Small intestine (tissue), 7 donors: ENCODE measurements around the gene NFE2L3. TPM values are rescaled to one million over a fixed set of nuclear protein-coding genes. Genes with fewer than 3 reads are reported as not detected.
A peak's percentile ranks its signal among the peaks of the same experiment; 100 is the strongest.
"Not testable (repeated sequence)": the region's sequence is repeated elsewhere in the genome, so short reads cannot be mapped to it uniquely, and the experiment has no call there.

ENCODE experiments used
- DNase-seq, 2 donors: peaks; one replicate each; pipeline versions ENCODE4 v3.0.0 to v3.0.0-alpha.2; 2013
- FAIRE-seq: peaks from 2 replicates; lab custom pipeline; 2012; peaks lifted over from hg19 to GRCh38; lab: Jason Lieb, UNC
- H3K27ac ChIP-seq, 3 donors: one replicate each; pipeline ENCODE4 v1.5.1; 2013; ENCODE audit warnings: low read length in 2 of 3, mild to moderate bottlenecking in 2 of 3, control low read depth in 1 of 3, inconsistent platforms in 1 of 3, low read depth in 1 of 3, moderate library complexity in 1 of 3
- H3K27me3 ChIP-seq, 3 donors: one replicate each; pipeline ENCODE4 v1.6.1; 2013; ENCODE audit warnings: low read length in 3 of 3, inconsistent platforms in 1 of 3; ENCODE audit not compliant: control insufficient read depth in 3 of 3, insufficient read depth in 3 of 3
- H3K36me3 ChIP-seq, 3 donors: one replicate each; pipeline ENCODE4 v1.6.1; 2013; ENCODE audit warnings: low read length in 3 of 3, inconsistent platforms in 1 of 3, low read depth in 1 of 3, mild to moderate bottlenecking in 1 of 3, moderate library complexity in 1 of 3; ENCODE audit not compliant: control insufficient read depth in 3 of 3, insufficient read depth in 2 of 3
- H3K4me1 ChIP-seq, 3 donors: one replicate each; pipeline ENCODE4 v1.6.1; 2013; ENCODE audit warnings: low read length in 2 of 3, inconsistent platforms in 1 of 3, low read depth in 1 of 3, mild to moderate bottlenecking in 1 of 3, moderate library complexity in 1 of 3; ENCODE audit not compliant: control insufficient read depth in 3 of 3, insufficient read depth in 2 of 3
- H3K4me3 ChIP-seq, 3 donors: one replicate each; pipeline ENCODE4 v1.5.1; 2013; ENCODE audit warnings: low read length in 3 of 3, control low read depth in 1 of 3, inconsistent platforms in 1 of 3, low read depth in 1 of 3, mild to moderate bottlenecking in 1 of 3, moderate library complexity in 1 of 3
- H3K9me3 ChIP-seq, 2 donors: one replicate each; pipeline ENCODE4 v1.6.1; 2013; ENCODE audit warnings: low read depth in 1 of 2, low read length in 1 of 2; ENCODE audit not compliant: control insufficient read depth in 2 of 2, insufficient read depth in 1 of 2
- WGBS, 3 donors: extraction: QIAGEN DNeasy Blood & Tissue Kit; methylation state at CpG; one replicate each; pipeline ENCODE4 v1.1.7; 2013; 5-methylcytosine and 5-hydroxymethylcytosine counted together
- polyA plus RNA-seq, 4 donors: library from polyadenylated mRNA; stranded (reverse) in 3 of 4; unstranded in 1 of 4; fragments of 200-250 nt in 3 of 4; fragments of 120-200 nt in 1 of 4; gene quantifications; one replicate each; pipeline versions ENCODE4 v1.2.1 to v1.2.3, GENCODE V29; 2013
- donor health status: healthy with polysubstance abuse.
- donor health status: control.
- donor health status: control.
- donor health status: Bipolar disorder and iron deficiency.
- donor health status: healthy.

The NFE2L3 gene
- polyA plus RNA-seq, 4 donors: 1.8 to 16.6 (median 7.6) TPM

DNA sequence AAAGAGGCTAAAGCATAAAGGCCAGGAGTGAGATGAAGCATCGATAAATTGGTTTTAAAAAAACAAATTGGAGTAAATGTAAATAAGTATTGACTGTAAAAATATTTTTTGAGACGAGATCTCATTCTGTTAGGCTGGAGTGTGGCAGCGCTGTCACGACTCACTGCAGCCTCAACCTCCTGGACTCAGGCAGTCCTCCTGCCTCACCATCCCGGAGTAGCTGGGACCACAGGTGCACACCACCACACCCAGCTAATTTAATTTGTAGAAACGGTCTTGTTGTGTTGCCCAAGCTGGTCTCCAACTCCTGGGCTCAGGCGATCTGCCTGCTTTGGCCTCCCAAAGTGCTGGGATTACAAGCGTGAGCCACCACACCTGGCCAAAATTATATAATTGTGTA, 30.7 kb downstream of the NFE2L3 start:
- WGBS, 3 donors: 70 to 83% (median 75%) methylated on average over 8 of the region's 8 CpGs
- DNase-seq (no peak), FAIRE-seq (no peak)
- no peak overlapping the region for H3K27ac ChIP-seq
- H3K27me3 ChIP-seq: no peaks in the 10 kb centered on the region
- peaks cover 0 to 9% (median 0%) of the 10 kb centered on the region in 3 donors for H3K36me3 ChIP-seq
- no peaks in the 10 kb centered on the region for H3K9me3 ChIP-seq
- no peak overlapping the region for H3K4me3 ChIP-seq
- H3K4me1 ChIP-seq: peaks cover 0 to 3% (median 0%) of the 10 kb centered on the region in 3 donors

DNA sequence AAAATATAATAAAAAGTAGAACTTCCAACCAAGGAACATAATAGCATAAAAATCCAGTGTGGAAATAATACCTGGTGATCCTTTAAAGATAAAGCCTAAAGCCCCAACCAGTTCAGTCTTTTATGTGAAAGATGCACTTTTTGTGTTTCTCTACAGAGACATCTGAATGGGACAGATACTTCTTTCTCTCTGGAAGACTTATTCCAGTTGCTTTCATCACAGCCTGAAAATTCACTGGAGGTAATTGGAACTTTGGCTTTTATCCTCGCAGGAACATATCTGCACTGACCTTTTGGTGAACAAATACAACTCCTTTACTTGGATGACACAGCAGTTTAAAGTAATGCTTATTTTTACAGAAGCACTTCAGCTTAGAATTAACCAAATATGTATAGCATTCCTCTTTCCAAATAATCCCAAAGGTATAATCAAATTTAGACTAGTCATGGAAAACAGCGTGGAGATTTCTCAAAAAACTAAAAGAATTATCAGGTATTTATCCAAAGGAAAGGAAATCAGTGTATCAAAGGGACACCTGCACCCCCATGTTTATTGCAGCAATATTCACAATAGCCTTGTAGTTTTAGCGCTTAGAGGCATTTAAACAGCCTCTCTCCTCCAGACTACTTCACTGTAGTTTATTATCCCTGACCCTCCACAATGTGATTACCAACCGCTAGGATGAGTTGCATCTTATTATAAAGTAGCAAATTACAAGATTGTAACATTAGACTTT, 31.7 kb downstream of the NFE2L3 start:
- 37 to 63% (median 51%) methylated on average over 4 of the region's 4 CpGs for WGBS, 3 donors
- Histone ChIP-seq H3K36me3 (peaks cover 0 to 7% (median under 1%) of the 10 kb centered on the region in 3 donors), H3K9me3 (no peaks in the 10 kb centered on the region), H3K27ac (no peak overlapping the region), H3K4me1 (peaks cover 0 to 3% (median 2%) of the 10 kb centered on the region in 3 donors), H3K4me3 (no peak overlapping the region), H3K27me3 (no peaks in the 10 kb centered on the region)
- peak in 1 of 2 donors; percentile 9 for DNase-seq
- FAIRE-seq: no peak

DNA sequence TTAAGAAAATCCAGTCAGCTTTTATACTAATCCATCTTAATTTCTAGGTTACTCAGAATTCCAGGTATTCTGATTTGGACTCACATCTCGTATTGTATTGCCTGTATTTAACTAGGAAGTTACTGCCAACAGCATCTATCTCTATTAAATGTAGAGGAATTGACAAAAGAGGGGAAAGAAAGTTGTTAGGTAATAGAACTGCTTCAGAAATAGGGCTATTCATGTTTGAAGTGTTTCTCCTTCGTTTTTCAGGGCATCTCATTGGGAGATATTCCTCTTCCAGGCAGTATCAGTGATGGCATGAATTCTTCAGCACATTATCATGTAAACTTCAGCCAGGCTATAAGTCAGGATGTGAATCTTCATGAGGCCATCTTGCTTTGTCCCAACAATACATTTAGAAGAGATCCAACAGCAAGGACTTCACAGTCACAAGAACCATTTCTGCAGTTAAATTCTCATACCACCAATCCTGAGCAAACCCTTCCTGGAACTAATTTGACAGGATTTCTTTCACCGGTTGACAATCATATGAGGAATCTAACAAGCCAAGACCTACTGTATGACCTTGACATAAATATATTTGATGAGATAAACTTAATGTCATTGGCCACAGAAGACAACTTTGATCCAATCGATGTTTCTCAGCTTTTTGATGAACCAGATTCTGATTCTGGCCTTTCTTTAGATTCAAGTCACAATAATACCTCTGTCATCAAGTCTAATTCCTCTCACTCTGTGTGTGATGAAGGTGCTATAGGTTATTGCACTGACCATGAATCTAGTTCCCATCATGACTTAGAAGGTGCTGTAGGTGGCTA, 32.5 kb downstream of the NFE2L3 start:
- H3K36me3 ChIP-seq, H3K9me3 ChIP-seq, FAIRE-seq, H3K4me3 ChIP-seq, H3K4me1 ChIP-seq, H3K27me3 ChIP-seq, H3K27ac ChIP-seq, DNase-seq: not testable (repeated sequence)
- WGBS, 3 donors: 57 to 71% (median 67%) methylated on average over 4 of the region's 4 CpGs

DNA sequence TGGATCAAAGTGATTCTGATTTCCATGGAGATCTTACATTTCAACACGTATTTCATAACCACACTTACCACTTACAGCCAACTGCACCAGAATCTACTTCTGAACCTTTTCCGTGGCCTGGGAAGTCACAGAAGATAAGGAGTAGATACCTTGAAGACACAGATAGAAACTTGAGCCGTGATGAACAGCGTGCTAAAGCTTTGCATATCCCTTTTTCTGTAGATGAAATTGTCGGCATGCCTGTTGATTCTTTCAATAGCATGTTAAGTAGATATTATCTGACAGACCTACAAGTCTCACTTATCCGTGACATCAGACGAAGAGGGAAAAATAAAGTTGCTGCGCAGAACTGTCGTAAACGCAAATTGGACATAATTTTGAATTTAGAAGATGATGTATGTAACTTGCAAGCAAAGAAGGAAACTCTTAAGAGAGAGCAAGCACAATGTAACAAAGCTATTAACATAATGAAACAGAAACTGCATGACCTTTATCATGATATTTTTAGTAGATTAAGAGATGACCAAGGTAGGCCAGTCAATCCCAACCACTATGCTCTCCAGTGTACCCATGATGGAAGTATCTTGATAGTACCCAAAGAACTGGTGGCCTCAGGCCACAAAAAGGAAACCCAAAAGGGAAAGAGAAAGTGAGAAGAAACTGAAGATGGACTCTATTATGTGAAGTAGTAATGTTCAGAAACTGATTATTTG, 33.3 kb downstream of the NFE2L3 start:
- no peak for FAIRE-seq
- Histone ChIP-seq H3K4me1 (peaks cover 0 to 3% (median 2%) of the 10 kb centered on the region in 3 donors), H3K36me3 (peaks cover 0 to 7% (median 5%) of the 10 kb centered on the region in 3 donors), H3K27ac (no peak overlapping the region), H3K9me3 (no peaks in the 10 kb centered on the region), H3K4me3 (no peak overlapping the region), H3K27me3 (no peaks in the 10 kb centered on the region)
- 86 to 92% (median 87%) methylated on average over 10 of the region's 10 CpGs for WGBS, 3 donors
- peak in 1 of 2 donors; percentile 28 for DNase-seq

DNA sequence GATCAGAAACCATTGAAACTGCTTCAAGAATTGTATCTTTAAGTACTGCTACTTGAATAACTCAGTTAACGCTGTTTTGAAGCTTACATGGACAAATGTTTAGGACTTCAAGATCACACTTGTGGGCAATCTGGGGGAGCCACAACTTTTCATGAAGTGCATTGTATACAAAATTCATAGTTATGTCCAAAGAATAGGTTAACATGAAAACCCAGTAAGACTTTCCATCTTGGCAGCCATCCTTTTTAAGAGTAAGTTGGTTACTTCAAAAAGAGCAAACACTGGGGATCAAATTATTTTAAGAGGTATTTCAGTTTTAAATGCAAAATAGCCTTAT, 33.8 kb downstream of the NFE2L3 start:
- no peak for DNase-seq
- Histone ChIP-seq H3K4me1 (peaks cover 0 to 3% (median 2%) of the 10 kb centered on the region in 3 donors), H3K27me3 (no peaks in the 10 kb centered on the region), H3K4me3 (no peak overlapping the region), H3K36me3 (peaks cover under 1 to 10% (median 7%) of the 10 kb centered on the region in 3 donors), H3K9me3 (no peaks in the 10 kb centered on the region), H3K27ac (no peak overlapping the region)
- WGBS, 3 donors: 82 to 96% (median 82%) methylated on average over 1 of the region's 1 CpG
- FAIRE-seq: no peak

DNA sequence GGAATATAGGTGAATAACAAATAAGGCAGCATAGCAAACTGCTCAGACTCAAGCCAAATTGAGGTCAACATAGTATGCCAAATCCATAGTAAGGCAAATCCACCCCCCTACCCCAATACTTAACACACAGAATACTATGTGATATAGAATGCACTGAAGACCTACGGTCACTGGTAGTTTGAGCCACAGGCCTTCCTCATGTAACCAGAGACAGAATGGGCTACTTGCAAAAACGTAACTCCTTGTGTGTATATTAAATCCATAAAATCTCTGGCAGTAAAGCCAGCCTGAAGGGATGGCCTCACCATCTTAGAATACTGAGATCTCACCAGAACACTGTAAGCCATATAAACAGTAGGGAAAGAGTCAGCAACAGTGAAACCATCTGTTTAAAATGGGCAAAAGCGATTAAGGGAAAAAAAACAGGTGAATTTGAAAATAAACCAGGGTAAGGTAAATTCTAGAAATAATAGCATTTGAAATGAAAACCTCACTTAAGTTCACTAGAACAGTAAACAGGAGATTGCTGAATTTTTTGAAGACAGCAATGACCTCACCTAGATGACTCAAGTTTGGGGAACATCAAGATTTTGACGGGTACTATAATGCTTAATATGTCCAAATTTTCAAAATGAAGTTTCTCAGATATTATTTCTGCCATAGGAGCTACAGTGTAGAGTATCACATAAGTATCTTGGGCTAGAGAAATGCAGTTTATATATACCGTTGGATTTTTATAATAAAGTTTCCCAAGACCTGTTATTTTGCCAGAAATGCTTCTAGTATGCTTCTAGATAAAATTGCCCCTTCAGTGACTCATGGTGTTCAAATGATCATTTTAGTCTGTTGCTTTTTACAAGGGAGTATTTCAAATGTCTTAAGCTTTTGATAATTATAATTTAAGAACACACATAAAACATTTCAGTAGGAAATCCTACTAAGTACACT, 34.6 kb downstream of the NFE2L3 start:
- peak overlapping the region in 1 of 3 donors; percentile 11 for H3K27ac ChIP-seq

DNA sequence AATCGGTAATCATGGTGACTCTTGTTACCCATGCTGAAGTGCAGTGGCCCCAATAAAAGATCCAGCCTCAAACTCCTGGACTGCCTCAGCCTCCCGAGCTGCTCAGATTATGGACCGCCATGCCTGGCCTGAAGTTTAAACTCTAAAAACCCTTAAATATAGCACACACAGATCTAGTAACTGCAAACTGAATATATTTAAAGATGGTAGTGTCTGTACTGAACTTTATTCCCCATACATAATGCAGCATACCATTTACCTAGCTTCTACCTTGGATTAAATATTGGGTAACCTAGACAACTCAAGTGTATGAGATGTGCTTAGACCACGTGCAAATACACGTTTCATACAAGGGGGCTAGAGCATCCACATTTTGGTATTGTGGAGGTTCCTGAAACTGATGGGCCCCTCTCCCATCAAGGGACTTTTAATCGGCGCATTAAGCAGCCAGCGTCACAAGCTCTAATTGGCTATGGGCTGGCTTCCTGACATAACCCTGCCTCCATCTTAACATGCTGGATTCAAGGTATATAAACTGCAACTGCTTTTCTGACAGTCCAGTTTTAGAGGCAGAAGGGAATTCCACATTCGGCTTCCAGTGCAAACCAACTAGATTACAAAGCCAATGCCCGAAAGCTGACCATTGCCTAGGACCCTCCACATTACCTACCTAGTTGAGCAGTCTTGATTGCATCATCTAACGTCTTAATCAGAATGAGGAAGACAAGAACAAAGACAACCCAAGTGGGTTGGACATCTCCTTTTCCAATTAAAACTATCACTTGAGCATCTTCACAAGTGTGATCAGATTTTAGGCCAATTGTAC, 35.6 kb downstream of the NFE2L3 start:
- no peaks in the 10 kb centered on the region for H3K9me3 ChIP-seq
- H3K27ac ChIP-seq: no peak overlapping the region
- FAIRE-seq (no peak), DNase-seq (no peak)
- H3K27me3 ChIP-seq: no peaks in the 10 kb centered on the region
- WGBS, 3 donors: 65 to 74% (median 72%) methylated on average over 11 of the region's 11 CpGs
- peaks cover 2 to 3% (median 2%) of the 10 kb centered on the region in 3 donors for H3K4me1 ChIP-seq
- H3K36me3 ChIP-seq: peaks cover 3 to 18% (median 10%) of the 10 kb centered on the region in 3 donors
- no peak overlapping the region for H3K4me3 ChIP-seq

More for the DNA sequence above, 34.6 kb downstream of the NFE2L3 start:
- Histone ChIP-seq H3K4me3 (no peak overlapping the region), H3K9me3 (no peaks in the 10 kb centered on the region), H3K36me3 (peaks cover 2 to 13% (median 7%) of the 10 kb centered on the region in 3 donors), H3K27me3 (no peaks in the 10 kb centered on the region), H3K4me1 (peaks cover 0 to 3% (median 2%) of the 10 kb centered on the region in 3 donors)
- WGBS, 3 donors: 74 to 84% (median 80%) methylated on average over 5 of the region's 5 CpGs
- peak in 1 of 2 donors; percentile 3 for DNase-seq
- FAIRE-seq: no peak
